Memory B cell (primary cell): ENCODE measurements around the gene POU2F2.
"Not testable (repeated sequence)": the region's sequence is repeated elsewhere in the genome, so short reads cannot be mapped to it uniquely, and the experiment has no call there.

Experiments used
- ATAC-seq: fragments of 150-1000 bp; cut with Tn5 transposase; 2 replicates; pipeline ENCODE4 v1.10.0; 2021; ENCODE audit warnings: low read depth, mild to moderate bottlenecking, moderate library complexity
- DNase-seq, 2 donors: peaks; one replicate each; pipeline ENCODE4 v3.0.0; 2022; ENCODE audit warnings: low spot score in 2 of 2
- H3K27ac Mint-ChIP-seq: one replicate; pipeline ENCODE4 v1.8.0; 2022; ENCODE audit warnings: mild to moderate bottlenecking, moderate library complexity, mixed read lengths
- H3K27me3 Mint-ChIP-seq: one replicate; pipeline ENCODE4 v1.8.0; 2022; ENCODE audit warnings: mixed read lengths
- H3K36me3 Mint-ChIP-seq: one replicate; pipeline ENCODE4 v1.8.0; 2022; ENCODE audit warnings: mild to moderate bottlenecking, mixed read lengths
- H3K4me1 Mint-ChIP-seq: one replicate; pipeline ENCODE4 v1.8.0; 2022; ENCODE audit warnings: mixed read lengths
- H3K4me3 Mint-ChIP-seq: one replicate; pipeline ENCODE4 v1.8.0; 2022; ENCODE audit warnings: mild to moderate bottlenecking, moderate library complexity, mixed read lengths
- H3K9me3 Mint-ChIP-seq: one replicate; pipeline ENCODE4 v1.8.0; 2022; ENCODE audit warnings: mixed read lengths

The POU2F2 gene

DNA sequence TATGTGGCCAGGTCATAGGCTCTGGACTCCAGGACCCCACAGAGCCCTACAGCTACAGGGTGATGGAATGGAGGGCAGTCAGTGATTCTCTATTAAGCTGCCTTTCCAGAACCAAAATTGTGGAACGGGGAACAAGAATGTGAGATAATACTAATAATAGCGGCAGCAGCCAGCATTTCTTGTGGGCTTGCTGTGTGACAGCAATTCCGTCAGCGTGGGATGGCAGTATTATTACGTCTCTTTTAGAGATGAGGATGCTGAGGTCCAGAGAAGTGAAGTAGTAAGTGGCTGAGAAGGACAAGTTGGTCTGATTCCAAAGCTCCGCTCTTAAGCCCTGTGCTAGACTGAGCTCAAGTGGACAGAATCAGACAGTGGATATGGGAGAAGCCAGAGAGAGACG, 86.7 kb downstream of the POU2F2 start:
- Mint-ChIP-seq H3K9me3 (no peaks in the 10 kb centered on the region), H3K27me3 (peaks cover 22% of the 10 kb centered on the region), H3K4me3 (no peak overlapping the region), H3K27ac (no peak overlapping the region), H3K4me1 (peaks cover 8% of the 10 kb centered on the region), H3K36me3 (no peaks in the 10 kb centered on the region)
- DNase-seq (no peak), ATAC-seq (no peak)

DNA sequence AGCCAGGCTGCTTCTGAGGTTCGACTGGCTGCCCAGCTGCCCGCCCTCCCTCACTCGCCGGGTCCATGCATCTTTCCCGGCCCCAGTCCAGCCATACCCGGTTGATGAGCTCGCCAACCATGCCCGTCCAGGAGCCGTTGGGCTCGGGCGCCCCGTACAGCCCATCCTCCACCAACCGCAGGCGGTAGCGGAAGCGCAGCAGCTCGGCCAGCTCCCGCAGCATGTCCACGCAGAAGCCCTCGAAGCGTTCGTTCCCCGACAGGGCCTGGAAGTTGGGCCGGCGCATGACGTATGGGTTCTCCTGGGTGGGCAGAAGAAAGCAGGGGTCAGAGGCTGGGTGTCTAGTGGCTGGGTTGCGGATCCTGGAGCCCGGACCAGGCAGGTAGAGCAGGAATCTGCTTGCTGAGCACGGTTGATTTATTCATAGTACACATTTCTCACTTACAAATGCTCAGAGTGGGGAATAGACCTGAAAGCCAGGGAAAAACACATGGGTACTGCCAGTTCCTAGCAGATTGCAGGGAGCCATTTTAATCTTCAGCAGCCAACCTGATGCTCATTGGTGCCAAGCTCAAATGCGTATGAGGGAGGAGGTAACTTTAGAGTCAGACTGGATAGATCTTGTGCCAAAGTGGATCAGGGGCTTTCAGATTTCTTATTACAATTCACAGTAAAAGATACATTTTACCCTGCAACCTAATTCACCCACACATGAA, 89.6 kb downstream of the POU2F2 start:
- Mint-ChIP-seq H3K27me3 (peaks cover 22% of the 10 kb centered on the region), H3K4me3 (no peak overlapping the region), H3K4me1 (no peaks in the 10 kb centered on the region), H3K36me3 (no peaks in the 10 kb centered on the region), H3K27ac (no peak overlapping the region), H3K9me3 (no peaks in the 10 kb centered on the region)
- no peak for DNase-seq
- no peak for ATAC-seq

DNA sequence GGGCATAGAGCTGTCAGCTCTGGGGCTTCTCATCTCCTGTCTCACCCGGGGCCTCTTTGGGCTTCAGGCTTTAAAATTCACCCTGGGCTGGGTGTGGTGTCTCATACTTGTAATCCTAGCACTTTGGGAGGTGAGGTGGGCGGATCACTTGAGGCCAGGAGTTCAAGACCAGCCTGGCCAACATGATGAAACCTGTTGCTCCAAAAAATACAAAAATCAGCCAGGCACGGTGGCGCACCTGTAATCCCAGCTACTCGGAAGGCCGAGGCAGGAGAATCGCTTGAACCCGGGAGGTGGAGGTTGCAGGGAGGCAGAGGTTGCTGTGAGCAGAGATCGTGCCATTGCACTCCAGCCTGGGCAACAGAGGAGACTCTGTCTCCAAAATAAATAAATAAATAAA, 91.8 kb downstream of the POU2F2 start:
- ATAC-seq, H3K4me1 Mint-ChIP-seq, H3K9me3 Mint-ChIP-seq, DNase-seq, H3K27ac Mint-ChIP-seq, H3K36me3 Mint-ChIP-seq, H3K4me3 Mint-ChIP-seq: not testable (repeated sequence)
- peaks cover 19% of the 10 kb centered on the region for H3K27me3 Mint-ChIP-seq

DNA sequence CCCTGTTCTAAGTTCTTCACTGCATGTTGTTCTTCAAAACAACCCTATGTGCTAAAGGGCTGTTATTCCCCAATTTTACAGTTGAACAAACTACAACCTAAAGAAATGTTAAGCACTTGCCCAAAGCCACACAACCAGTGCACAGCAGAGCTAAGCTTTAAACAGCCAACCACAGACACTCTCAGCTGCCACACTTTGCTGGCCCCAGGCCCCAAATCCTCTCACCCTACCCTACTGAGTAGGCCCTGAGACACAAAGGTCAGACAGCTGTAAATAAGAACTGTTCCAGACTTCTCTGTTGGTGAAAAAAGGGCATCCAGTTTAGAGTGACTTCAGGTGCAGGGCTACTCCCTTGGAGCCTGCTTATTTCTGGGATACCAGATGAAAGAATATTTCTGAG, 92.2 kb downstream of the POU2F2 start:
- no peak for DNase-seq
- Mint-ChIP-seq H3K27ac (no peak overlapping the region), H3K36me3 (no peaks in the 10 kb centered on the region), H3K9me3 (no peaks in the 10 kb centered on the region), H3K27me3 (peaks cover 18% of the 10 kb centered on the region), H3K4me1 (no peaks in the 10 kb centered on the region), H3K4me3 (no peak overlapping the region)
- ATAC-seq = no peak

DNA sequence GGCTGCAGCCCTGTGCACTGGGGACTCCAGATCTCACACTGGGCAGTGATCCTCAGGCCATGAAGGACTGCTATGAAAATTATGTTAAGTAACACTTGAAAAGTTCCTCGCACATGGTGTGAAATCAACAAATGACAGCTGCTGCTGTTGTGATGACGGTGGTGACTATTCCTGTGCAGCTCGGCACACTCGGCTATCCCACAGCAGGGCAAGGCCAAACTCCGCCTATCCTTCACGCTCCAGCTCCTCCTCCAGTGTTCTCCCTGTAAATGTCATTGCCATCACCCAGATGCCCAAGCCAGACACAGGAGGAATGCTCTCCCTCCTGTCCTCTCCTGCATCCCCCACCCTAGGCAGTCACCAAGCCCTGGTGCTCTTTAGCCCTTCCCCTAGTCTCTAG, 93.6 kb downstream of the POU2F2 start:
- no peaks in the 10 kb centered on the region for H3K36me3 Mint-ChIP-seq
- no peak overlapping the region for H3K4me3 Mint-ChIP-seq
- H3K4me1 Mint-ChIP-seq = peaks cover 4% of the 10 kb centered on the region
- no peak overlapping the region for H3K27ac Mint-ChIP-seq
- peaks cover 13% of the 10 kb centered on the region for H3K27me3 Mint-ChIP-seq
- DNase-seq (no peak), ATAC-seq (no peak)
- H3K9me3 Mint-ChIP-seq = no peaks in the 10 kb centered on the region

DNA sequence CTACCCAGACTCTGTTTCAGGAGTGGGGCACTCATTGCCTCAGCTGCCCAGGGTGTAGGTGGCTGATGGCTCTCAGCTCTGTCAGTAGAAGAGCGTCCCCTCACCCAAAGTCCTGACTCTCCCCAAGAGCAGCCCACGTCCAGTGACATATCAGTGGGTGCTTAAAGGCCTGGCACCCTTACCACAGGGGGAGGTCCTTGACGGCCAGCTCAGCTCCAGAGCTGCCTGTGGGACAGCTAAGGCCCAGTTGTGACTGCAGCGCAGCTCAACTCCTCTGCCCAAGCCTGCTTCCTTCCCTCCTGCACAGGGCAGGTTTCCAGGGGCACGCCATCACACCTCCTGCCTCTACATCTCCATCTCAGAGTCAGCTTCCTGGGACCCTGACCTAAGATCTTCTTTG, 94.6 kb downstream of the POU2F2 start:
- Mint-ChIP-seq H3K27ac (no peak overlapping the region), H3K4me3 (no peak overlapping the region), H3K4me1 (peaks cover 4% of the 10 kb centered on the region), H3K36me3 (no peaks in the 10 kb centered on the region), H3K9me3 (no peaks in the 10 kb centered on the region), H3K27me3 (peaks cover 13% of the 10 kb centered on the region)
- ATAC-seq (no peak), DNase-seq (no peak)
